HG02981 (cell line): Measurements from ENCODE around the gene CHN2.

ENCODE experiments used
- ATAC-seq: cut with Tn5 transposase; IDR thresholded peaks from one replicate; pipeline ENCODE4 v1.9.1; 2021; ENCODE audit warnings: mild to moderate bottlenecking, moderate library complexity; ENCODE audit not compliant: unreplicated experiment

CHN2 gene

DNA sequence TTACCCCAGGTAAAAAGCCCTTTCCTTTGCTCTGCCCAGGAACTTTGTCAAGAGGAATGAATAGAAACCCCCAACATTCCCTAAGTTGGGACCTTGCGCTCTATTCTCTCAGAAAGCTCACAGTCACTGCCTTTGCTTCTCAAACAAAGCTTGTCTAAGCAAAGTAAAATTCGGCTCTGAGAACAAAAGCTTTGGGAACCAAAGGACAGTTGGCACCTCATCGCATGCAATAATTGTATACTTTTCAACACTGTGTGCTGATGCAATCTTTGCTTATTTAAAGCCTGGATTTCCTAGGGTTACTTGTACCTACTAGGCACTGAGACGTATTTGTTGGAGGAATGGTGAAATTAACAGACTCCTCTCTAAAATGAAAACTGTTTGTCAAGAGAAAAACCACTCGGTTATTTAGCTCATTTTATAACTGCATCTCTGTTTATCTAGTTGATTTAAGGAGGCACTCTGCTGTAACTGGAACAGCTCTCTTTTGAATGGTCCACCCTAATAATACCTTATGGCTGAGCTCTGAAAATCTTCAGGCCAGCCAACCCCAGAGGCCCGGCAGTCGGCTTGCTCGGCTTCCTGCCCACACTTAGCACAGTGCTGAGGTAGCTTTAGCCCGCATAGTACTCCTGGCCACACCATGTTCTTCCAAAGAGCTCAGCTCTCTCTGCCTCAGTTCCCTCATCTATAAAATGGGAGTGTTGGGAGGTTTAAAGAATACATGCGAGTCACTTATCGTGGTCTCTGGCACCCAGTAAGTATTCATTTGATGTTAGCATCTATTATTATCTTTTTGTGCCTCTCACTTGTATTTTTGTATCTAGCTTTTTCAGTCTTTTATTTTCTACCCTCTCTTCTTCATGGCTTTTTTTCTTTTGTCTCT is 288.9 kb downstream of the CHN2 start:
- no peak for ATAC-seq

GRCh38 chr7:29484280-29484679 is 289.7 kb downstream of the CHN2 start:
- no peak for ATAC-seq

GRCh38 chr7:29485339-29486190 is 291.0 kb downstream of the CHN2 start:
- no peak for ATAC-seq

- ATAC-seq = no peak
These were observed 291.7 kb downstream of the CHN2 start for GRCh38 chr7:29486191-29486700.

DNA sequence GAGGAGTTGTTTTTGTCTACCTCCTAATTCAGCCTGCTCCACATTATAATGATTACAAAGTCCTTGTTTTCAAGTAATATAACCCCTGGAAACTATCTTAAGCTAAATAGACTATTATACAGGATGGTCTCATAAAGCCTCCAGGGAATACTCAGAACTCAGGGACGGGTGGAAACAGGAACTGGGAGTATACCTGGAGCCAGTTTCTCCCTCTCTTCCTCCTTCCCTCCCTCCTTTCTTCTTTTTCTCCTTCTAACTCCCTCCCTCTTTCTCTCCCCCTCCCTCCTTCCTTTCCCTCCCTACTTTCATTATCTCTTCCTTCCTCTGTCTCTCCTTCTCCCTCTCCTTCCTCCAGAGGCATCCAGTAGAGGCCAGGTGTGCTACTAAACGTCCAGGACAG is 292.8 kb downstream of the CHN2 start:
- no peak for ATAC-seq

GRCh38 chr7:29488203-29488970 is 293.8 kb downstream of the CHN2 start:
- no peak for ATAC-seq

- ATAC-seq = no peak
These were observed 294.4 kb downstream of the CHN2 start for GRCh38 chr7:29488977-29489376.

DNA sequence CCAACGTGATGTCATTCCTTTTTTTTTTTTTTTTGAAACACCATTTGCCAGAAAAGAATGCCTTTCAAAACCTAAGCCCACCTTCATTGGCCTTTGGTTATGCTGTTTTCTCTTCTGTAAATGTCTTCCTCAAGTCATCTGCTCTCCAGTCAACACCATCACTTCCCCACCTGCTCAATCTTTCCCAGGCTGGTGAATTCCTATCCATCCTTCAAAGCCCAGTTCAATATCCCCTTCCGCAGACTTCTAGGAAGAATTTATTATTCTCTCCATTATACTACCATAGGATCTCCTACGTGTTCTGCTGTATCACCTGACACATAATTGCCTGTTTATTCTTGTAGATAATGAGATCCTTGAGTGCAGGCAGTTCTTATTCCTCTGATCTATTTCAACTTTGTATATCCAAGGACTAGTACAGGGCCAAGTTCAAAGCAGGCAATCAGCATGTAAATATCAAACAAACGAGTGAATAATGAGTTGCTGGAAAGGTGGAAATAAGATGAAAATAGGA is 295.6 kb downstream of the CHN2 start:
- no peak for ATAC-seq

DNA sequence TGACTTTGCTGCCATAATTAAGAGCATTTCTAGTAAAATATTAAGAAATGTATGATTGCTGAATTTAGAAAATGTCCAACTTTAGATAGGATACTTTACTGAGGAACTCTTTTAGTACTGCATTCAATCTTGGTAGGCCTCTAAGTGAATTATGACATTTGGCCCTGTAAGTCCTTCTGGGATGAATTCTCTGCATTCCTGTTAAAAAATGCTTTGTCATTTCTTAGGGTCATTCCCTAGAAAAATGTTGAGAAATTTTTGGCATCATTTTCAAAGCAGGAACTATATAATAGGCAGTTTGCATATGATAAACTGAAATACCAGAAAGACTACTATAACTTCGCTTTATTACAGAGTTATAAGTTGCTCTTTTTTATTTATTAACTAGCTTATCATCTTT is 299.8 kb downstream of the CHN2 start:
- no peak for ATAC-seq

DNA sequence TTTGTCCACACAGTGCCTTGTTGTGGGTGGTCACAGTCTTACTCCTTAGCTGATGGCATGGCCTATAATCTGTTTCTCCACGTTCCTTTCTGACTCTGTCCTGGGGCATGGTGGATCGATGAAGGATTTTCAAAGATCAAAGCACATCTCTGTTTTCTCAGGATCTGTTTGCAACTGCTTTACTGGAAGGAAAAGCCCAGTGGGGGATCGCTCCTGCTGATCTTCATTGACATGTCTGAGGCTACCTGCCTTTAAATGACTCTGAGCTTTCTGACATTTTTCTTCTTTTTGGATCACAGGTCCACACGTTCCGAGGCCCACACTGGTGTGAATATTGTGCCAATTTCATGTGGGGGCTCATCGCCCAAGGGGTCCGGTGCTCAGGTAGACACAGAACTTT is 301.1 kb downstream of the CHN2 start:
- no peak for ATAC-seq

- no peak for ATAC-seq
These were observed 301.9 kb downstream of the CHN2 start for GRCh38 chr7:29496355-29497020.

- no peak for ATAC-seq
These were observed 305.4 kb downstream of the CHN2 start for GRCh38 chr7:29499932-29500331.

DNA sequence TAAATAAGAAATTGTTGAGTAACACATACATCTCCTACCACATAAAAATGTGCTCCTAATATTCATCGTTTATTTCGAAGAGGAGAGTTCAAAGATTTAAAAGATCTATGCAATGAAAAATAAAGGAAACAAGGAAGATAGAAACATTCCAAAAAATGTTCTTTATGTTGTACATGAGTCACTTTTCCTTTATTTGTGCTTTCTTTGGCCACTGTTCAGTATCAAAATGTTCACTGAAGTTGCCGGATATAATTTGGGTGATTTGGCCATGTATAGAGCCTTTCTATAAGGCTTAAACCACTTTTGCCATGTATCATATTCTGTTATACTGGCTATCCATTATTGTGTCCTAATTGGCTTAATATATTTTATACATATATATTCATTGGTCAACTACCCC is 306.1 kb downstream of the CHN2 start:
- ATAC-seq = no peak

- no peak for ATAC-seq
These were observed 307.6 kb downstream of the CHN2 start for GRCh38 chr7:29502133-29502532.

GRCh38 chr7:29505931-29506330 is 311.4 kb downstream of the CHN2 start:
- ATAC-seq = no peak

DNA sequence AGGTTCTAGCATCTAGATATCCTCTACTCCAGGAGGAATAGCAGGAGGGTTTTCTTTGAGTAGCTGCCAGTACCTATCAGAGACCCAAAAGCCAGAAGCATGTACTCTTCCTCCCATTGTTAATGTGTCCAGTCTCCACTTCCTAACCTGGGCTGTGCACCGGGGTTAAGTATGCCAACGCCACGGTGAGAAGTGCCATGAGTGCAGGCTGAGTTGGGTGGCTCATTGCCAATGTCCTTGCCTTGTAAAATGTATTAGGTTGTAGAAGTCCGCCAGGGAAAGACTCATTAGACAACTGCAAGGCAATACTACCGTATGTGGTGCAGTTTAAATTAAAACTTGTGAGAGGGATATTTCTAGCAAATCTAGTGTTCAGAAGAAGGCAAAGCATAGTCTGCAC is 314.0 kb downstream of the CHN2 start:
- no peak for ATAC-seq

GRCh38 chr7:29510028-29510427 is 315.5 kb downstream of the CHN2 start:
- ATAC-seq = no peak

GRCh38 chr7:29511337-29511736 is 316.8 kb downstream of the CHN2 start:
- ATAC-seq = no peak

DNA sequence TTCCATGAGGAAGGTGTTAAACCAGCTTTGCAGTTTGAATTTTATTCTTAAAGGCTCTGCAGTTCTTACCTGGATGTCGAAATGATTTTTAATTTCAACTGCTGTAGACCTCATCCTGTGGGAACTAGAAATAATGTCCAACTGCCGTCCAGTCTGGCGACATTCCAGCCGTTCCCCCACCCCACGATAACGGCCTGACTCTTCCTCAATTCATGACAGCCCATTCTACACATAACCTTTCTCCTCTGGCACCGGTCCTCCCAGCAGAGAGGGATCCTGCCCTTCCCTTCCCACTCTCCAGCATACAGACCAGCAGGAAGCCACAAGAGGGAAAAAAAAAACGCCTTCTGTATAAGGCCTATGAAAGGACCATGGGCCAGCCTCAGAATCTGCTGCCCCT is 317.3 kb downstream of the CHN2 start:
- ATAC-seq = no peak

- no peak for ATAC-seq
These were observed 321.9 kb downstream of the CHN2 start for GRCh38 chr7:29516491-29516890.
